NCI-H526 (cell line): ENCODE results near the gene CFLAR.
"Not testable (repeated sequence)": the region's sequence is repeated elsewhere in the genome, so short reads cannot be mapped to it uniquely, and the experiment has no call there.

Experiments
- DNase-seq, 2 experiments: peaks; one replicate each; lab custom pipeline; 2025; lab: John Stamatoyannopoulos, UW

The CFLAR gene

GRCh38 chr2:201149064-201149820 is 33.3 kb downstream of the CFLAR start:
- no peak for DNase-seq

GRCh38 chr2:201149821-201150165 is 33.8 kb downstream of the CFLAR start:
- DNase-seq = not testable (repeated sequence)

GRCh38 chr2:201150454-201151020 is 34.6 kb downstream of the CFLAR start:
- DNase-seq = no peak

- no peak for DNase-seq
These were observed 35.4 kb downstream of the CFLAR start for GRCh38 chr2:201151127-201151981.

- DNase-seq = no peak
These were observed 36.6 kb downstream of the CFLAR start for GRCh38 chr2:201152517-201152916.

- no peak for DNase-seq
These were observed 37.2 kb downstream of the CFLAR start for GRCh38 chr2:201152999-201153815.

GRCh38 chr2:201154615-201155399 is 38.8 kb downstream of the CFLAR start:
- no peak for DNase-seq

- DNase-seq = no peak
These were observed 40.1 kb downstream of the CFLAR start for GRCh38 chr2:201156036-201156435.

GRCh38 chr2:201156640-201157039 is 40.7 kb downstream of the CFLAR start:
- no peak for DNase-seq

GRCh38 chr2:201157694-201158093 is 41.7 kb downstream of the CFLAR start:
- DNase-seq = no peak

- peak; percentile 71 to 81 for DNase-seq
These were observed 42.4 kb downstream of the CFLAR start for GRCh38 chr2:201158111-201158929.

- no peak for DNase-seq
These were observed 48.2 kb downstream of the CFLAR start for GRCh38 chr2:201164166-201164565.

GRCh38 chr2:201167546-201167945 is 51.6 kb downstream of the CFLAR start:
- no peak for DNase-seq

- DNase-seq = not testable (repeated sequence)
These were observed 52.5 kb downstream of the CFLAR start for GRCh38 chr2:201168496-201168895.

- DNase-seq = no peak
These were observed 55.4 kb downstream of the CFLAR start for GRCh38 chr2:201171259-201171814.

GRCh38 chr2:201172279-201172678 is 56.3 kb downstream of the CFLAR start:
- no peak for DNase-seq

- no peak for DNase-seq
These were observed 58.7 kb downstream of the CFLAR start for GRCh38 chr2:201174687-201175086.

- DNase-seq = no peak
These were observed 60.1 kb downstream of the CFLAR start for GRCh38 chr2:201176081-201176481.

GRCh38 chr2:201180010-201180409 is 64.0 kb downstream of the CFLAR start:
- DNase-seq = no peak
